MM.1S (cell line): ENCODE measurements around the gene PHACTR4.

Source experiments
- DNase-seq: peaks from one replicate; pipeline ENCODE4 v3.0.0-alpha.2; 2015
- H2AFZ ChIP-seq: fragments of 300-600 bp; sonication (generic); 2 replicates; pipeline ENCODE4 v1.6.0; 2016; ENCODE audit warnings: antibody characterized with exemption, low read length
- H3F3A ChIP-seq: fragments of 300-600 bp; sonication (generic); 2 replicates; pipeline ENCODE4 v1.6.1; 2016; ENCODE audit warnings: mild to moderate bottlenecking, antibody characterized with exemption, low read length, moderate library complexity, mixed read lengths; ENCODE audit not compliant: insufficient read depth
- H3K27ac ChIP-seq: fragments of 300-600 bp; sonication (generic); 2 replicates; pipeline ENCODE4 v1.5.1; 2016; ENCODE audit warnings: mild to moderate bottlenecking, low read length
- H3K27me3 ChIP-seq: fragments of 300-600 bp; sonication (generic); replicated peaks from 2 replicates; pipeline ENCODE4 v1.6.0; 2016; ENCODE audit warnings: low read length; ENCODE audit not compliant: insufficient read depth
- H3K36me3 ChIP-seq: fragments of 300-600 bp; sonication (generic); replicated peaks from 2 replicates; pipeline ENCODE4 v1.6.1; 2016; ENCODE audit warnings: mild to moderate bottlenecking, low read length, mixed read lengths; ENCODE audit not compliant: insufficient read depth
- H3K4me1 ChIP-seq: fragments of 300-600 bp; sonication (generic); 2 replicates; pipeline ENCODE4 v1.6.1; 2016; ENCODE audit warnings: low read length, mixed read lengths
- H3K4me2 ChIP-seq: fragments of 300-600 bp; sonication (generic); 2 replicates; pipeline ENCODE4 v1.6.0; 2016; ENCODE audit warnings: low read depth, low read length
- H3K4me3 ChIP-seq: fragments of 300-600 bp; sonication (generic); 2 replicates; pipeline ENCODE4 v1.5.1; 2016; ENCODE audit warnings: low read length, mixed read lengths
- H3K79me2 ChIP-seq: fragments of 300-600 bp; sonication (generic); 2 replicates; pipeline ENCODE4 v1.6.1; 2016; ENCODE audit warnings: mixed run types, low read length, mixed read lengths
- H3K9ac ChIP-seq: fragments of 300-600 bp; sonication (generic); 2 replicates; pipeline ENCODE4 v1.6.1; 2016; ENCODE audit warnings: low read length, mixed read lengths
- H3K9me2 ChIP-seq: fragments of 300-600 bp; sonication (generic); replicated peaks from 2 replicates; pipeline ENCODE4 v1.6.1; 2016; ENCODE audit warnings: mild to moderate bottlenecking, low read length, mixed read lengths; ENCODE audit not compliant: insufficient read depth
- H3K9me3 ChIP-seq: fragments of 300-600 bp; sonication (generic); replicated peaks from 2 replicates; pipeline ENCODE4 v1.6.1; 2016; ENCODE audit warnings: mild to moderate bottlenecking, low read length, mixed read lengths; ENCODE audit not compliant: insufficient read depth
- H4K20me1 ChIP-seq: fragments of 300-600 bp; sonication (generic); 2 replicates; pipeline ENCODE4 v1.6.1; 2016; ENCODE audit warnings: mild to moderate bottlenecking, low read length, moderate library complexity, mixed read lengths; ENCODE audit not compliant: insufficient read depth
- EZH2 ChIP-seq: fragments of 300-600 bp; sonication (generic); optimal IDR thresholded peaks from 2 replicates; pipeline ENCODE3; 2017; ENCODE audit warnings: low read depth, mild to moderate bottlenecking, antibody characterized with exemption, low read length, mixed read lengths
- EZH2phosphoT487 ChIP-seq: fragments of 300-600 bp; sonication (generic); IDR thresholded peaks from 2 replicates; pipeline ENCODE4 v1.6.1; 2018; ENCODE audit warnings: antibody characterized with exemption, low read length
- TF ChIP-seq, protein P1 (sequence below): fragments of 300-600 bp; sonication (generic); IDR thresholded peaks from 2 replicates; pipeline ENCODE4 v1.5.1; 2016; ENCODE audit warnings: antibody characterized with exemption, low read length, mixed read lengths

The PHACTR4 gene

DNA sequence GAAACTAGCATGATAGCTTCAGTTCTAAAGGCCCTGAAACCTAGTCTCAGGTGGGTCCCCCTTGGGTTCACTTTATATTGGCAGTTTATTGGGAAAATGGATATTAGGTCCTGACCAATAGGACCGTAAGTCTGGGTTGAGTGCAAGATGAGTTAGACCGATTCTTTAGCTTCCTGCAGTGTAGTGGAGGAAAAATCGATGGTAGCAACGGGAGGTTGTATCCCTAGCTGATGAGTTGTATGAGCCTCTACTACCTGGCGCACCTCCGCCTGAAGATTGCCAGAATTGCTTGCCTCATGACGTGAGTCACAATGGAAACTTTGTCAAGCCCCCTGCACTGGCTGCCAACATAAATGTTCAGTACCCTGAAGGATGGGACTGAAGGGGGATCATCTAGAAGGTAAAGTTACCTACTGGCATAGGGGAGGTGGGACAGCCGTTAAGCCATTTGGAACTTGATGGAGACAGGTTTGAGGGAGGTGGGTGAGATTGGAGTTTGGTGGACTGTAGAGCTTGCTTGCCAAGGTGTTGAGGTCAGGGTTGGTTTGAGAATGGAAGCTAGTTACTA, 140.2 kb downstream of the PHACTR4 start:
- Histone ChIP-seq H3K4me1 (peaks cover 23% of the 10 kb centered on the region), H2AFZ (no peak overlapping the region), H3F3A (peaks cover 84% of the 10 kb centered on the region), H3K9me3 (no peaks in the 10 kb centered on the region), H3K79me2 (peaks cover 56% of the 10 kb centered on the region), H3K9ac (peak overlapping the region; percentile 87; the same call in 1 of the 2 replicates), H3K4me3 (peak overlapping the region; percentile 12; the same call in 1 of the 2 replicates), H3K36me3 (peaks cover 31% of the 10 kb centered on the region), H3K27ac (peak overlapping the region; percentile 84), H3K9me2 (no peaks in the 10 kb centered on the region), H4K20me1 (peaks cover 39% of the 10 kb centered on the region), H3K4me2 (peak overlapping the region; percentile 89), H3K27me3 (no peaks in the 10 kb centered on the region)
- TF ChIP-seq EZH2 (no peak), EZH2phosphoT487 (no peak)
- TF ChIP-seq, protein P1, sequence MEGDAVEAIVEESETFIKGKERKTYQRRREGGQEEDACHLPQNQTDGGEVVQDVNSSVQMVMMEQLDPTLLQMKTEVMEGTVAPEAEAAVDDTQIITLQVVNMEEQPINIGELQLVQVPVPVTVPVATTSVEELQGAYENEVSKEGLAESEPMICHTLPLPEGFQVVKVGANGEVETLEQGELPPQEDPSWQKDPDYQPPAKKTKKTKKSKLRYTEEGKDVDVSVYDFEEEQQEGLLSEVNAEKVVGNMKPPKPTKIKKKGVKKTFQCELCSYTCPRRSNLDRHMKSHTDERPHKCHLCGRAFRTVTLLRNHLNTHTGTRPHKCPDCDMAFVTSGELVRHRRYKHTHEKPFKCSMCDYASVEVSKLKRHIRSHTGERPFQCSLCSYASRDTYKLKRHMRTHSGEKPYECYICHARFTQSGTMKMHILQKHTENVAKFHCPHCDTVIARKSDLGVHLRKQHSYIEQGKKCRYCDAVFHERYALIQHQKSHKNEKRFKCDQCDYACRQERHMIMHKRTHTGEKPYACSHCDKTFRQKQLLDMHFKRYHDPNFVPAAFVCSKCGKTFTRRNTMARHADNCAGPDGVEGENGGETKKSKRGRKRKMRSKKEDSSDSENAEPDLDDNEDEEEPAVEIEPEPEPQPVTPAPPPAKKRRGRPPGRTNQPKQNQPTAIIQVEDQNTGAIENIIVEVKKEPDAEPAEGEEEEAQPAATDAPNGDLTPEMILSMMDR: no peak
- no peak for DNase-seq

DNA sequence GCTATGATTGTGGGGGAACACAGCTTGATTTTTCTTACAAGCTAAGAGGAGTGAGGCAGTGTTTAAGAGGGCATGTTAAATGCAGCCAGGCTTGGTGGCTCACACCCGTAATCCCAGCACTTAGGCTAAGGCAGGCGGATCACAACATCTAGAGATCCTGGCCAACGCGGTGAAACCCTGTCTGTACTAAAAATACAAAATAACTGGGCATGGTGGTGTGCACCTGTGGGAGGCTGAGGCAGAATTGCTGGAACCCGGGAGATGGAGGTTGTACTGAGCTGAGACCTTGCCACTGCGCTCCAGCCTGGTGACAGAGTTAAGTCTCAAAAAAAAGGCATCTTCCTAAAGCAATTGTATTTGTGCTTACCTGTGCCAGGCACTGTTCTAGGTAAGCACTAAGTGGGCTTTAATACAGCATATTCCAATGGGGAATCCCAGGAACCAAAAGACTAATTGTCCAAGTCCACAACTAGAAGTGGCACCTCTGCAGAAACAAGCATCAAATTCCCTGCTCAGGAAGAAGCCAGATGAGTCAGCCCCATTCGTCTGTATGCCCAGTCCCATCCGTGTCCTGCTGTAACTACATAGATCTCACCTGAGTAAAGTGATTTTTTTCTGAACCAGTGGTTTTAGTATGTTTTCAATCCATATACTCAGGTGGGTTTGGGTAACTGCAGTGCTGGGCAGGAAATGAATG, 140.9 kb downstream of the PHACTR4 start:
- DNase-seq: peak; percentile 38
- Histone ChIP-seq H3K27me3 (no peaks in the 10 kb centered on the region), H3K9ac (peak overlapping the region; percentile 87; the same call in 1 of the 2 replicates), H4K20me1 (peaks cover 40% of the 10 kb centered on the region), H3K4me2 (peak overlapping the region; percentile 89; the same call in 1 of the 2 replicates), H3K9me2 (no peaks in the 10 kb centered on the region), H3K4me3 (peak overlapping the region; percentile 12; the same call in 1 of the 2 replicates), H3K9me3 (no peaks in the 10 kb centered on the region), H3K27ac (peak overlapping the region; percentile 84), H3K4me1 (peaks cover 23% of the 10 kb centered on the region), H3F3A (peaks cover 86% of the 10 kb centered on the region), H3K36me3 (peaks cover 31% of the 10 kb centered on the region), H3K79me2 (peaks cover 50% of the 10 kb centered on the region), H2AFZ (no peak overlapping the region)
- no peak for TF ChIP-seq EZH2phosphoT487
- TF ChIP-seq, protein P1: no peak

DNA sequence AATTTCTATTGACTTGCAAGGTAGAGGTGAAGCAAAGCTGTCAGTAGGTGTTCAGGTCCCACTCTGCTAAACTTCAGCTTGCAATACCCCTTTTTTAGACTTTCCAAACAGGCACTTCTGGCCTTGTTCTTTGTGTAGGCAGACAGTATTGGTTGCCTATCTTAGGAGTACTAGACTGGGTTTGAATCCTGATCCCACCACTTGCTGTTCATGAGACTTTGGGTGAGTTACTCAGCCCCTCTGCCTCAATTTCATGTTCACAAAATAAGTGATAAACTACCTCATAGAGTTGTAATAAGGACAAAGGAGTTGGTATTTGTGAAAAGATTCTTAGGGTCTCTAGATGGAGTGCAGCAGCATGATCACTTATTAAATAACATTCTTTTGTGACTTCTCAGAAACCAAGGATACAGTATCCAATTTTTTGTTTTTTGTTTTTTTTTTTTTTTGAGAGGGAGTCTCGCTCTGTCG, 141.5 kb downstream of the PHACTR4 start:
- H3K79me2 ChIP-seq: peaks cover 48% of the 10 kb centered on the region
- peak overlapping the region; percentile 89; the same call in 1 of the 2 replicates for H3K4me2 ChIP-seq
- no peaks in the 10 kb centered on the region for H3K9me2 ChIP-seq
- peaks cover 23% of the 10 kb centered on the region for H3K4me1 ChIP-seq
- H4K20me1 ChIP-seq: peaks cover 40% of the 10 kb centered on the region
- peaks cover 31% of the 10 kb centered on the region for H3K36me3 ChIP-seq
- TF ChIP-seq, protein P1: no peak
- TF ChIP-seq EZH2phosphoT487: no peak
- TF ChIP-seq EZH2: no peak
- no peaks in the 10 kb centered on the region for H3K27me3 ChIP-seq
- DNase-seq: peak; percentile 49
- no peaks in the 10 kb centered on the region for H3K9me3 ChIP-seq
- no peak overlapping the region; the same call in 1 of the 2 replicates for H3K9ac ChIP-seq
- H2AFZ ChIP-seq: no peak overlapping the region
- peak overlapping the region; percentile 84 for H3K27ac ChIP-seq
- H3F3A ChIP-seq: peaks cover 90% of the 10 kb centered on the region
- no peak overlapping the region for H3K4me3 ChIP-seq
